Stimulated activated CD4-positive, alpha-beta T cell treated with anti-CD3 and anti-CD28 coated beads, Interleukin-2, amount 100 ng/mL, for 48 hours (primary cell): ENCODE data around the gene IMP4.

Experiments
- DNase-seq, 2 donors: peaks; one replicate each; pipeline ENCODE4 v3.0.0-alpha.2; 2020

The IMP4 gene

DNA sequence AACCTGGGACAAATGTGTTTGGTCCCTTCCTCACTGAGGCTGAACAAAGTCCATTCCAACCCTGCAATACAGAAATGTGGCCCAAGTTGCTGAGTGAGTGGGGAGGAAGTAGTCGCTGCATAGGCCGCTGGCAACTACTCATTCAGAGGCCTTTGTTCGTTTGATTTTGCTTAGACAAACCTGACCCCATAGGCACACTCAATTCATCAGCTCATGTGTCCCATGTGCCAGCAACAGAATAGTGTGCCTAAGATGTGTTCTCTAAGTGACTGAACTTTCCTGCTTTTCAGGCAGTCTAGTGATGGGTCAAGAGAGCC, 36.2 kb downstream of the IMP4 start:
- DNase-seq, result no peak

DNA sequence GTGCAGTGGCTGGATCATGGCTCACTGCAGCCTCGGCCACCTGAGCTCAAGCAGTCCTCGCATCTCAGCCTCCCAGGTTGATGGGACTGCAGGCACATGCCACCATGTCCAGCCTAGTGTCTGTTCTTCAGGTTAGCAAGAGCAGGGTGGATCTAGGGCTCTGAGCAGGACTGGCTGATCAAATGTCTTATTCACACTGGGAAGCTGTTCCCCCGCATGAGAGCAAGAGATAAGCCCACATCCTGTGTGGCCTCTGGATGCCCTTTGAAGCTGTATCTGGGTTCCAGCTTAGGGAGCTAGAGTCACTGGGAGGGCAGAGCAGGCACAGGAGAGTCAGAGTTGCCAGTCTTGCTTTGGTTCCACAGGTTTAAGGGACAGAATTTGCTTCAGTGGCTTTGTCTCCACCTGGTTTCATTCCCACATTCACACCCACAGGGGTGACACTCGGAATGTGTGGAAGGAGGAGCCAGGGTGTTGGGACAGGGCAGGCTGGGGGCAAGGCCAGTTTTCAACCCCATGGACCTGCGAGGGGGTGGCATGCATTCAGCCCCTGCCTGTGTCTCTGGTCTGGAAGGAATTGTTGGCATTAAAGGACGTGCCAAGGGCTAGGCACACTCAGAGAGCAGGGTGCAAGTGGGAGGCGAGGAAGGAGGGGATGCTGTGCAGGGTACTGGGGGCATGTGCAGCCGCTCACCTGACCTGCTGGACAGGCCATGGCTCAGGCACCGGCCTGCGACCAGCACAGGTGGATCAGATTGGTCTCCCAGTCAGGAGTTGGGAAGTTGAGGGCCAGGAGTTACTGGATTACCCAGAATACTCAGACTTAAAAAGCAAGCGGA, 37.6 kb downstream of the IMP4 start:
- DNase-seq, result no peak

- DNase-seq, result no peak
Measured at GRCh38 chr2:130381145-130381544, 38.4 kb downstream of the IMP4 start.

- no peak for DNase-seq
Measured at GRCh38 chr2:130381619-130382018, 38.9 kb downstream of the IMP4 start.

DNA sequence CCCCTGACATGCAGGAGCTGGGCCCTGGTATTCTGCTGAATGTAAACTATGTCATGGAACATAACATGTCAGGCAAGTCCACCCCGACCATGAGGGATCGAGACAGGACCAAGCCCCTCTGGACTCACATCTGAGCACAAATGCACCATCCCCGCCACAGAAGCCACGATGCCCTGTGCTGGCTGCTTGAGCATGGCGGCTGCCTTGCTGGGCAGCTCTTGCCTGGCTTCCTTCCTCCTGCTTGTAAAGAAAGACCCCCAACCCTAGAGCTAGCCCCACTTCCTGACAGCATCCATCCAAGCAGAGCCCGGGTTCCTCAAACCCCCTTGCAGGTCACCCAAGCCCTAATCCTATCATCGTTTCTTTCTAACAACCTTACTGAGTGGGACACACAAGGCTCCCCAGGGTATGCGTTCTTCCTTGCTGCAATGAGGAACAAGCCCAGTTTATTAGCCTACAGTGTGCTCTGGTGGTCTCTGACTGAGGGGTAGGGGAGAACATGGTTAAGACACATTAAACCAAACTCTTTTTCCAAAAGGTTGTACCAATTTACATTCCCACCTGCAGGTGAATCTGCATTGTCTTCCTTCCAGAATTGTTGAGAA, 39.7 kb downstream of the IMP4 start:
- no peak for DNase-seq

- no peak for DNase-seq
Measured at GRCh38 chr2:130385709-130386108, 43.0 kb downstream of the IMP4 start.

DNA sequence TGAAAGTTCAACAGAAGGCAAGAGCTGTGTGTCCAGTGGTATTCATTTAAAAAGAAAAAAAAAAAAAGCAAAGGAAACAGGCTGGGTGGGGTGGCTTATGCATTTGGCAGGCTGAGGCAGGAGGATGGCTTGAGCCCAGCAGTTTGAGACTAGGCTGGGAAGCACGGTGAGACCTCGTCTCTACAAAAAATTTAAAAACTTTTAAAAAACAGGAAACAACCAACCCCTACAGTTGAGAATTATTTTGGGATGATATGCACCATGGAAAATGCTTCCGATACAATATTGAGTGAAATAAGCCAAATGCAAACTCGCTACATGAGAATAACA, 44.3 kb downstream of the IMP4 start:
- DNase-seq, result no peak

DNA sequence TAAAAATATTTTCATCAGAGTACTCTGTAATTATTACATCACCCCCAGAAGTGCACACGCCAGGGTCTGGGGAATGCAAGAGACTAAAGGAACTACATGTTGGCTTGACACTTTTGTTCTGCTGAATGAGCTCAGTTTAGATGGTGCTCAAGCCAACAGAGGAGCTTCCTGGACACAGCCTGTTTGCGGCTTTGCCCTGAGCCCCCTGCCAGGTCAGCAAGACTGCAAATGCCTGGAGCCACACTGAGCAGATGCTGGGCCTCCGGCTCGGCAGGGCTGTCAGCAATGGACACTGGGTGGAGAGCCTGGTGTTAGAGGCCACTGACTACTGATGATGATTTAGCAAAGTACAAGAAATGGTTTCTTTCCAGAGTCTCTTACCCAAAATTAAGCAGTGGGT, 45.1 kb downstream of the IMP4 start:
- DNase-seq, result no peak

- DNase-seq, result no peak
Measured at GRCh38 chr2:130388221-130388907, 45.7 kb downstream of the IMP4 start.

DNA sequence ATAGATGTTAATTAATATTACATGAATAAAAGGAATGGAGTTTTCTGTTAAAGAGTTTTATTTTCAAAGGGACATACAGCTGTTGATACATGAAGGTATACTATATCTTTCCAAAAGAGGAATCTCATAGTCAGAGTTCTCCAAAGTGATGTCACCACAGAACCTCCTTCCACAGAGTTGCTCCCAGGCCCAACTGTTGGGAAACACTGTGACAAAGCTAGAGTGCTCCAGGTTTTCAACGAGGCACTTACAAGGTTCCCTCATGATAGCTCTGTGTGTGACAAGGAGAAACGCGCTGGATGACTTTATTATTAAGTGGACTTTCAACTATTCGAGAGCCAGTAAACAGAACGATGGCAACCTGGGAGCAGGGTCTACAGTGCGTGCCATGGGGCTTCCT, 46.7 kb downstream of the IMP4 start:
- no peak for DNase-seq

- DNase-seq, result no peak
Measured at GRCh38 chr2:130389783-130390182, 47.1 kb downstream of the IMP4 start.

DNA sequence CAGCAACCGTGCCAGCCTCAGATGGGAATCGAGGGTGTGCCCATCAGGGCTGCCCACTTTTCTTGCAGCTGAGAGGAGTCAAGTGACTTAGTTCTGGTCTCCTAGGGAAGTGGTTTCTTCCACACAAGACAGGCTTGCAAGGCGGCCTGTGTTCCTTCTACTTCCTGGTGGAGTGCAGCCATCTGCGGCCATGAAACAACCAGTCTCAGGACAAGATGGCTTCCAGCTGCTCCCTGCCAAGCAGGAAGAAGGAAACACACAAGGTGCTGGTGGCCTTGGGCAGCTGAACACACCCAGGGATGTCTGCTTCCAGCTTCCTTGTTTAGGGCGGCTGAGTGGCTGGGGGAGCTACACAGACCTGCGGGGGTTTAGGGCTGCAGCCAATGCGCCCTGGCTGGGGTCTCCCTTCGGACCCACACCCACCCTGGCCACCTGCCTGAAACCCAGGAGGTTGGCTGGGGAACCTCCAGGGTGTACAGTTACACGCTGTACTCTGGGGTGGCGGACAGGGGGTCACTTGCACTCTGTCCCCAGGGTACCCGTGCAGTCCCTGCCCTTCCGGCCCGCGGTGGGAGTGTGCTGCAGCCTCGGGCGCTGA, 47.9 kb downstream of the IMP4 start:
- DNase-seq, result no peak

GRCh38 chr2:130391058-130391871, 48.6 kb downstream of the IMP4 start:
- peak; percentile 63 to 70 for DNase-seq

DNA sequence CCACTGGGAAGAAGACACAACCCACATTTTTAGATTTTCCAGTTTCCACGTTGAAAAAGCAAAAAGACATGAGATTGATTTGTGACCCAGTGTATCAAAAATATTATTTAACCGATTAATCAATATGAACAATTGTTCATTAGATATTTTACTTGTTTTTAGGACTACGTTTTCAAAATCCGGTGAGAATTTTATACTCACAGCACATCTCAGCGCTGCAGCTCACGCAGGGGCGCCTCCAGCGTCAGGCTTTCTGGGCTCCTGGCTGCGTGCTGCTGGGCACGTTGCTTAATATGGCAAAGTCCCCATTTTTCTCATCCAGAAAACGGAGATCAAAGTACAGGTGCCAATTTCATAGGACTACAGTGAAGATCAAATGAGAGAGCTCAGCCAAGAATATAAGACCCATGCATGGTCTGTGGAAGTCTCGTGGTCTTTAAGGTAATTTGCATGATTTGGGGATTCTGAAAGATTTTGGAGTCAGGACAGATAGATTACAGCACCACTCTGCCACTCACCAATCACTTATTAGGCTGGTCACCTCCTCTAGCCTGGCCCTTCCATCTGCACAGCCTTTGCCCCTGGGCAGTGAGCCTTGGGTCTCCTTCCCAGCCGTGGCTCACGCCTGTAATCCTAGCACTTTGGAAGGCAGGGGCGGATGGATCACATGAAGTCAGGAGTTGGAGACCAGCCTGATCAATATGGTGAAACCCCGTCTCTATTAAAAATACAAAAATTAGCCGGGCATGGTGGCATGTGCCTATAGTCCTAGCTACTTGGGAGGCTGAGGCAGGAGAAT, 49.4 kb downstream of the IMP4 start:
- DNase-seq, result no peak

- no peak for DNase-seq
Measured at GRCh38 chr2:130393318-130393910, 50.7 kb downstream of the IMP4 start.
